ENCODE results near the gene SPAG8. TPM values are rescaled to one million over a fixed set of nuclear protein-coding genes. Genes with fewer than 3 reads are reported as not detected.

The SPAG8 gene
- total and polyA plus RNA-seq, 2 donors (not counting 1 experiment from before 2014, with no cell fraction given): 2.0 to 5.4 TPM

DNA sequence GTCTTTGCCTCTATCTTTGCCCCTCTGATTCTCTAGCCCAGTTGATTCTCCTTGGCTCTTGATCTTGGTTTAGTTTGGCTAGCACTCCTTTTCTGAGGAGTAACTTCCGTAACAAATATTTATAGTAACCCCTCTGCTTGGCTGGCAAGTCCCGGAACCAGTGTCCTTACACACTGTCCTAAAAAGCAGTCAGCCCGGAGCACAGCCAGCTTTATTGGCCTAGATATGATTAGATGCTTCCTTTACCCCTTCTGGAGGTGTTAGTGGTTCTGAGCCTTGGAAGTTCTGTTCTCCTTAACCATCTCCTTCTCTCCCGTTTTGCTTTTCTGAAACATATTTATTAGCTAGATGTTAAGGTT lies 41.0 kb downstream of the SPAG8 start:
- Mint-ChIP-seq H3K27me3 (no peaks in the 10 kb centered on the region), H3K4me1 (peaks cover 17% of the 10 kb centered on the region), H3K27ac (no peak overlapping the region), H3K4me3 (no peak overlapping the region), H3K9me3 (ENCODE audit: insufficient read depth) (no peaks in the 10 kb centered on the region)
- H3K9ac ChIP-seq (ENCODE audit: low read length): no peak overlapping the region
- no peak overlapping the region for H3K4me2 ChIP-seq (replicated peaks; ENCODE audit: low read depth, low read length, poor library complexity, severe bottlenecking)
- ATAC-seq (ENCODE audit: low read depth): no peak
- TF ChIP-seq, protein P1, sequence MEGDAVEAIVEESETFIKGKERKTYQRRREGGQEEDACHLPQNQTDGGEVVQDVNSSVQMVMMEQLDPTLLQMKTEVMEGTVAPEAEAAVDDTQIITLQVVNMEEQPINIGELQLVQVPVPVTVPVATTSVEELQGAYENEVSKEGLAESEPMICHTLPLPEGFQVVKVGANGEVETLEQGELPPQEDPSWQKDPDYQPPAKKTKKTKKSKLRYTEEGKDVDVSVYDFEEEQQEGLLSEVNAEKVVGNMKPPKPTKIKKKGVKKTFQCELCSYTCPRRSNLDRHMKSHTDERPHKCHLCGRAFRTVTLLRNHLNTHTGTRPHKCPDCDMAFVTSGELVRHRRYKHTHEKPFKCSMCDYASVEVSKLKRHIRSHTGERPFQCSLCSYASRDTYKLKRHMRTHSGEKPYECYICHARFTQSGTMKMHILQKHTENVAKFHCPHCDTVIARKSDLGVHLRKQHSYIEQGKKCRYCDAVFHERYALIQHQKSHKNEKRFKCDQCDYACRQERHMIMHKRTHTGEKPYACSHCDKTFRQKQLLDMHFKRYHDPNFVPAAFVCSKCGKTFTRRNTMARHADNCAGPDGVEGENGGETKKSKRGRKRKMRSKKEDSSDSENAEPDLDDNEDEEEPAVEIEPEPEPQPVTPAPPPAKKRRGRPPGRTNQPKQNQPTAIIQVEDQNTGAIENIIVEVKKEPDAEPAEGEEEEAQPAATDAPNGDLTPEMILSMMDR (IDR thresholded peaks at IDR 0.05): no peak
- TF ChIP-seq EZH2 (IDR thresholded peaks at IDR 0.05; ENCODE audit: borderline replicate concordance, insufficient read depth, low read depth, low read length, poor library complexity, severe bottlenecking): no peak
- no peak overlapping the region for H2AFZ ChIP-seq (ENCODE audit: insufficient read depth, low read depth, low read length, poor library complexity, severe bottlenecking)
- peaks cover 4 to 11% of the 10 kb centered on the region in 2 donors for H3K4me1 ChIP-seq (ENCODE audit: control insufficient read depth in 2 of 2, insufficient read depth in 2 of 2, low read length in 2 of 2)
- H3K4me3 ChIP-seq (ENCODE audit: control extremely low read depth in 1 of 5, extremely low read depth in 1 of 5, insufficient read depth in 1 of 5, low read depth in 2 of 5, low read length in 4 of 5): no peak overlapping the region
- CTCF ChIA-PET: interaction anchor here (0.6 to 3.8 kb wide), 6 partner anchors 16 to 107 kb away, joined by 3 to 22 read pairs (median 4); partner anchors contain the start of genes GBA2 and RGP1
- no peaks in the 10 kb centered on the region for H3K9me3 ChIP-seq (ENCODE audit: control extremely low read depth in 1 of 3, control insufficient read depth in 2 of 3, insufficient read depth in 1 of 3, low read length in 2 of 3)
- POLR2A ChIA-PET: no interaction called here
- intact Hi-C loops (cut with micrococcal nuclease): no loop called here
- H3K27me3 ChIP-seq (replicated peaks in 1 of 4; ENCODE audit: control extremely low read depth in 1 of 4, control insufficient read depth in 3 of 4, insufficient read depth in 4 of 4, low read length in 3 of 4): no peaks in the 10 kb centered on the region
- peaks cover 61% of the 10 kb centered on the region for H3K79me2 ChIP-seq (ENCODE audit: control insufficient read depth, insufficient read depth, low read length)
- no peak overlapping the region for H3K27ac ChIP-seq (ENCODE audit: low read length in 2 of 2)
- WGBS (ENCODE audit: insufficient coverage): no CpG with 5 or more reads among the region's 4 CpGs
- H3K36me3 ChIP-seq (replicated peaks in 1 of 2; ENCODE audit: control extremely low read depth in 1 of 2, control insufficient read depth in 1 of 2, extremely low read depth in 1 of 2, insufficient read depth in 2 of 2, low read length in 1 of 2): peaks cover 2 to 17% of the 10 kb centered on the region in 2 experiments
- peaks cover 46% of the 10 kb centered on the region for H4K20me1 ChIP-seq (ENCODE audit: control insufficient read depth, insufficient read depth, low read length, poor library complexity, severe bottlenecking)
- no peak for DNase-seq

DNA sequence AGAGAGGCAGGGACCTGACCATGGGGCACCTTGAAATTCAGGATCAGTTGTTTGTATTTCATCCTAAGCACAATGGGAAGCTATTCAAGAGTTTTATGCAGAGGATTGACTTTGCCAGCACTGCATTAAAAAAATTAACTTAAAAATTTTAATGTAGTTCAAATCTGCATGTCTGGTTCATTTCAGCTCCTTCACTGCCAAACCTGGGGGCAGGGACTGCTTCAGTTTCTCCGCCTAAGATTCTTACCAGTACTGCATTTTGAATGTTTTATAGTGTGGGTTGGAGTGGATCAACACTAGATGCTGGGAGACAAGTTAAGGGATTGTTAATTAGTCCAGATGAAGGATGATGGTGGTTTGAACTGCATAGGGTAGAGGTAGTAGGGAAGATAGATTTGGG lies 42.3 kb downstream of the SPAG8 start:
- Mint-ChIP-seq H3K4me3 (no peak overlapping the region), H3K27ac (no peak overlapping the region), H3K9me3 (ENCODE audit: insufficient read depth) (no peaks in the 10 kb centered on the region), H3K27me3 (no peaks in the 10 kb centered on the region), H3K4me1 (peaks cover 5% of the 10 kb centered on the region)
- Histone ChIP-seq H3K27me3 (replicated peaks in 1 of 4; ENCODE audit: control extremely low read depth in 1 of 4, control insufficient read depth in 3 of 4, insufficient read depth in 4 of 4, low read length in 3 of 4) (no peaks in the 10 kb centered on the region), H3K4me2 (replicated peaks; ENCODE audit: low read depth, low read length, poor library complexity, severe bottlenecking) (no peak overlapping the region), H4K20me1 (ENCODE audit: control insufficient read depth, insufficient read depth, low read length, poor library complexity, severe bottlenecking) (peaks cover 54% of the 10 kb centered on the region), H3K27ac (ENCODE audit: low read length in 2 of 2) (no peak overlapping the region), H3K9me3 (ENCODE audit: control extremely low read depth in 1 of 3, control insufficient read depth in 2 of 3, insufficient read depth in 1 of 3, low read length in 2 of 3) (no peaks in the 10 kb centered on the region), H3K4me3 (ENCODE audit: control extremely low read depth in 1 of 5, extremely low read depth in 1 of 5, insufficient read depth in 1 of 5, low read depth in 2 of 5, low read length in 4 of 5) (no peak overlapping the region), H3K36me3 (replicated peaks in 1 of 2; ENCODE audit: control extremely low read depth in 1 of 2, control insufficient read depth in 1 of 2, extremely low read depth in 1 of 2, insufficient read depth in 2 of 2, low read length in 1 of 2) (peaks cover 2 to 17% of the 10 kb centered on the region in 2 experiments), H3K79me2 (ENCODE audit: control insufficient read depth, insufficient read depth, low read length) (peaks cover 73% of the 10 kb centered on the region), H3K9ac (ENCODE audit: low read length) (no peak overlapping the region), H2AFZ (ENCODE audit: insufficient read depth, low read depth, low read length, poor library complexity, severe bottlenecking) (no peak overlapping the region), H3K4me1 (ENCODE audit: control insufficient read depth in 2 of 2, insufficient read depth in 2 of 2, low read length in 2 of 2) (peaks cover 0 to under 1% of the 10 kb centered on the region in 2 donors)
- DNase-seq (no peak), ATAC-seq (ENCODE audit: low read depth) (no peak)
- POLR2A ChIA-PET: no interaction called here
- CTCF ChIA-PET: interaction anchor here (0.6 to 3.8 kb wide), 5 partner anchors 12 to 112 kb away, joined by 3 to 22 read pairs (median 4); partner anchors contain the start of gene RMRP
- TF ChIP-seq, protein P1 (IDR thresholded peaks at IDR 0.05): no peak
- TF ChIP-seq EZH2 (IDR thresholded peaks at IDR 0.05; ENCODE audit: borderline replicate concordance, insufficient read depth, low read depth, low read length, poor library complexity, severe bottlenecking): no peak
- WGBS (ENCODE audit: insufficient coverage): 100% methylated on average over 1 of the region's 1 CpG
- intact Hi-C loops (cut with micrococcal nuclease): no loop called here

Data from B cell (primary cell).